Measurements from ENCODE around the gene IFRD2. TPM values are rescaled to one million over a fixed set of nuclear protein-coding genes. Genes with fewer than 3 reads are reported as not detected.
A peak's percentile ranks its signal among the peaks of the same experiment; 100 is the strongest.

The IFRD2 gene
- total RNA-seq, 2 donors from 2014 or later, result 56.6 to 70.9 TPM

- WGBS, 2 experiments (ENCODE audit: insufficient coverage in 1 of 2, insufficient read length in 1 of 2), result 96% methylated on average over 2 of the region's 2 CpGs; no CpG with 5 or more reads in 1 of the 2 experiments
- H3K9me3 Mint-ChIP-seq, result no peaks in the 10 kb centered on the region
- no peaks in the 10 kb centered on the region for H3K27me3 ChIP-seq (ENCODE audit: control insufficient read depth, insufficient read depth, low read length, poor library complexity, severe bottlenecking)
- H3K4me1 ChIP-seq (ENCODE audit: control insufficient read depth, insufficient read depth, low read length), result peaks cover 12% of the 10 kb centered on the region
- H3K4me3 Mint-ChIP-seq, result peak overlapping the region; percentile 49
- H3K9me3 ChIP-seq (ENCODE audit: control insufficient read depth, low read length), result no peaks in the 10 kb centered on the region
- TF ChIP-seq, protein P1, sequence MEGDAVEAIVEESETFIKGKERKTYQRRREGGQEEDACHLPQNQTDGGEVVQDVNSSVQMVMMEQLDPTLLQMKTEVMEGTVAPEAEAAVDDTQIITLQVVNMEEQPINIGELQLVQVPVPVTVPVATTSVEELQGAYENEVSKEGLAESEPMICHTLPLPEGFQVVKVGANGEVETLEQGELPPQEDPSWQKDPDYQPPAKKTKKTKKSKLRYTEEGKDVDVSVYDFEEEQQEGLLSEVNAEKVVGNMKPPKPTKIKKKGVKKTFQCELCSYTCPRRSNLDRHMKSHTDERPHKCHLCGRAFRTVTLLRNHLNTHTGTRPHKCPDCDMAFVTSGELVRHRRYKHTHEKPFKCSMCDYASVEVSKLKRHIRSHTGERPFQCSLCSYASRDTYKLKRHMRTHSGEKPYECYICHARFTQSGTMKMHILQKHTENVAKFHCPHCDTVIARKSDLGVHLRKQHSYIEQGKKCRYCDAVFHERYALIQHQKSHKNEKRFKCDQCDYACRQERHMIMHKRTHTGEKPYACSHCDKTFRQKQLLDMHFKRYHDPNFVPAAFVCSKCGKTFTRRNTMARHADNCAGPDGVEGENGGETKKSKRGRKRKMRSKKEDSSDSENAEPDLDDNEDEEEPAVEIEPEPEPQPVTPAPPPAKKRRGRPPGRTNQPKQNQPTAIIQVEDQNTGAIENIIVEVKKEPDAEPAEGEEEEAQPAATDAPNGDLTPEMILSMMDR (conservative IDR thresholded peaks at IDR 0.05), result no peak
- DNase-seq, result no peak
- no peaks in the 10 kb centered on the region for H3K27me3 Mint-ChIP-seq (ENCODE audit: insufficient read depth)
- H3K27ac Mint-ChIP-seq, result peak overlapping the region; percentile 50
- H3K36me3 Mint-ChIP-seq (ENCODE audit: low read depth), result peaks cover 24% of the 10 kb centered on the region
- no peak overlapping the region for H3K4me3 ChIP-seq (ENCODE audit: low read length)
- peaks cover 26% of the 10 kb centered on the region for H3K36me3 ChIP-seq (ENCODE audit: control insufficient read depth, insufficient read depth, low read length)
- peak overlapping the region; percentile 100 for H3K27ac ChIP-seq (ENCODE audit: low read depth, low read length)
- peak overlapping the region; percentile 92 for H3K9ac ChIP-seq (ENCODE audit: extremely low read depth, low read length, poor library complexity, severe bottlenecking)
- peaks cover 20% of the 10 kb centered on the region for H3K4me1 Mint-ChIP-seq
Observed at GRCh38 chr3:50261505-50261904, 30.7 kb downstream of the IFRD2 start.

DNA sequence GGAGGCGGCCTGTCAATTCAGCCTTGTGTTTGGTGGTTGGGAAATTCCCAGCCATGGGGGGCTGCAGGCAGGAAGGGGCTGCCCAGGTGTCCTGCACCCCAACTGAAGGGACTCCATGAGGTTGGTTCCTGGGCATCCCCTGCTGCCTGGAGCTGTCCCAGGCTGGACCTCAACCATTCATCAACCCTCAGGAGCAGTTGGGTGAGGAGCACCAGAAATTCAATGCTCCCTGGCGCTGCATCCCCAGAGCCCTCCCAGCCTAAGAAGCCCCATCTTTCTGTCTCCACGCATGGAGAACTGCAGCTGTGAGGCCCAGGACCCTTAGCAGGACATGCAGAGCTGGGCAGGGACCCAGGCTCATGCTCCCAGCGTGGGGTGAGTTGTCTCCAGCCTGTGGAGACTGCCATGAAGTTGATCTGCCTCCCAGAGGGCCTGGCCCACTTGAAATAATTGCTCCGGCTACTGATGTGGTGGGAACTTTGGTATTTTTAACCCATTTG, 31.2 kb downstream of the IFRD2 start:
- DNase-seq, result no peak
- Histone ChIP-seq H3K9me3 (ENCODE audit: control insufficient read depth, low read length) (no peaks in the 10 kb centered on the region), H3K4me3 (ENCODE audit: low read length) (peak overlapping the region; percentile 75), H3K36me3 (ENCODE audit: control insufficient read depth, insufficient read depth, low read length) (peaks cover 31% of the 10 kb centered on the region), H3K9ac (ENCODE audit: extremely low read depth, low read length, poor library complexity, severe bottlenecking) (peak overlapping the region; percentile 92), H3K27ac (ENCODE audit: low read depth, low read length) (peak overlapping the region; percentile 100), H3K27me3 (ENCODE audit: control insufficient read depth, insufficient read depth, low read length, poor library complexity, severe bottlenecking) (no peaks in the 10 kb centered on the region), H3K4me1 (ENCODE audit: control insufficient read depth, insufficient read depth, low read length) (peaks cover 12% of the 10 kb centered on the region)
- peaks cover 30% of the 10 kb centered on the region for H3K36me3 Mint-ChIP-seq (ENCODE audit: low read depth)
- peaks cover 20% of the 10 kb centered on the region for H3K4me1 Mint-ChIP-seq
- WGBS, 2 experiments (ENCODE audit: insufficient coverage in 1 of 2, insufficient read length in 1 of 2), result 93 to 94% methylated on average over 3 to 5 of the region's 5 CpGs
- H3K9me3 Mint-ChIP-seq, result no peaks in the 10 kb centered on the region
- peak overlapping the region; percentile 49 for H3K4me3 Mint-ChIP-seq
- TF ChIP-seq, protein P1 (conservative IDR thresholded peaks at IDR 0.05), result no peak
- H3K27me3 Mint-ChIP-seq (ENCODE audit: insufficient read depth), result no peaks in the 10 kb centered on the region
- H3K27ac Mint-ChIP-seq, result peak overlapping the region; percentile 85

DNA sequence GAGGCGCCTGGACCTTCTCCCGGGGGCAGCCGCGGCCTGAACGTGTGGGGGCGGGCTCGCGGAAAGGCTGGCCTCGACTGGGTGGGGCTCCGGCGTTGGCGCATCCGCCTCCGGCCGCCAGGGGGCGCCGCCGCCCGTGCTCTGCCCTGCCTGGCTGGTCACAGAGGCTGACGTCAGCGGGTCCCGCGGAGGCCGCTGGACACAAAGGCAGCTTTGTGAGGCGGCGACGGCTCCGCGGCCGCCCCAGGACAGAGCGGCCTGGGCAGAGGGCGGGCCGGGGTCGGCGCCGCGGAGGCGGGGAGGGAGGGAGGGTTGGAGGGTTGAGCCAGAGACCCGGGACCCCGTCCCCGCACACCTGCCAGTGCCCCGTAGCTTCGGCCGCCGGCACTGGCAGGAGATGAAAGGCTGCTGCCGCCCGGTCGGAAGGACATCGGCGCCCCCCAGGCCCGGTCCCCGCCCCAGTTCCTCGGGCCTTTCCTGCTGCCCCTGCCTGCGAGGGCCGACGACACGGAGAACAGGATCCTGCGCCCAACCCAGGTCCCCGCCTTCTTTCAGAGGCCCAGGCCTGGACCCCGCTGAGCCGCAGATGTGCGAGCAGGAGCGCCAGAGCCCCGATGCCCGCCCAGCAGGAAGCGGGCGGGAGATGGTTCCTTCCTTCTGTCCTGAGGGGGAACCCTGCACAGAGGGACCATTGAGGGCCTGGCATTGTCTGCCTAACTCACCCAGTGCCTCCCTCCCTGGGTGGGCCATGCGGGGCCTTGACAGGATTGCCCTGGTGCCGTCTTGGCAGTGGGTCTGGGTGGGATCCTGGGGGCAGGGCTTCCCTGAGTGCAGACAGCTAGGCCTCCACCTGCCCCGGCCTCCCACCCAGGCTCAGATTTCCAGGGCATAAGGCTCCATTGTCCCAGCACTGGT, 31.9 kb downstream of the IFRD2 start:
- Histone ChIP-seq H3K27ac (ENCODE audit: low read depth, low read length) (peak overlapping the region; percentile 100), H3K9ac (ENCODE audit: extremely low read depth, low read length, poor library complexity, severe bottlenecking) (peak overlapping the region; percentile 92), H3K4me3 (ENCODE audit: low read length) (peak overlapping the region; percentile 75), H3K36me3 (ENCODE audit: control insufficient read depth, insufficient read depth, low read length) (peaks cover 33% of the 10 kb centered on the region), H3K27me3 (ENCODE audit: control insufficient read depth, insufficient read depth, low read length, poor library complexity, severe bottlenecking) (no peaks in the 10 kb centered on the region), H3K9me3 (ENCODE audit: control insufficient read depth, low read length) (no peaks in the 10 kb centered on the region), H3K4me1 (ENCODE audit: control insufficient read depth, insufficient read depth, low read length) (peaks cover 11% of the 10 kb centered on the region)
- Mint-ChIP-seq H3K27me3 (ENCODE audit: insufficient read depth) (no peaks in the 10 kb centered on the region), H3K9me3 (no peaks in the 10 kb centered on the region), H3K36me3 (ENCODE audit: low read depth) (peaks cover 32% of the 10 kb centered on the region), H3K4me3 (peak overlapping the region; percentile 49), H3K27ac (peak overlapping the region; percentile 90), H3K4me1 (peaks cover 14% of the 10 kb centered on the region)
- 7% methylated on average over 18 to 70 of the region's 70 CpGs for WGBS, 2 experiments (ENCODE audit: insufficient coverage in 1 of 2, insufficient read length in 1 of 2)
- peak; percentile 97 for DNase-seq
- TF ChIP-seq, protein P1 (conservative IDR thresholded peaks at IDR 0.05), result peak; percentile 99
